Ureter (tissue), 1 donor: ENCODE measurements around the gene LMNTD1. TPM values are rescaled to one million over a fixed set of nuclear protein-coding genes. Genes with fewer than 3 reads are reported as not detected.
A peak's percentile ranks its signal among the peaks of the same experiment; 100 is the strongest.

Experiments used
- DNase-seq: peaks from one replicate; pipeline ENCODE4 v3.0.0-alpha.2; 2020; ENCODE audit warnings: low spot score
- total RNA-seq: library from RNA; stranded (reverse); gene quantifications from one replicate; pipeline ENCODE4 v1.2.4, GENCODE V29; 2023
- donor health status: DM: yes; HTN: yes; CAD: no.

The LMNTD1 gene
- total RNA-seq, 1 donor from 2014 or later = not detected

- DNase-seq = no peak
Observed at GRCh38 chr12:25491396-25492325, 61.4 kb downstream of the LMNTD1 start.

- peak; percentile 49 for DNase-seq
Observed at GRCh38 chr12:25488956-25489870, 63.9 kb downstream of the LMNTD1 start.

- no peak for DNase-seq
Observed at GRCh38 chr12:25482625-25483024, 70.5 kb downstream of the LMNTD1 start.

GRCh38 chr12:25480145-25480544 is 72.9 kb downstream of the LMNTD1 start:
- no peak for DNase-seq

- no peak for DNase-seq
Observed at GRCh38 chr12:25477217-25477616, 75.9 kb downstream of the LMNTD1 start.

GRCh38 chr12:25472453-25472852 is 80.6 kb downstream of the LMNTD1 start:
- no peak for DNase-seq

- DNase-seq = no peak
Observed at GRCh38 chr12:25469861-25470260, 83.2 kb downstream of the LMNTD1 start.

GRCh38 chr12:25469368-25469767 is 83.7 kb downstream of the LMNTD1 start:
- DNase-seq = no peak

GRCh38 chr12:25463521-25463920 is 89.6 kb downstream of the LMNTD1 start:
- DNase-seq = no peak

GRCh38 chr12:25463005-25463404 is 90.1 kb downstream of the LMNTD1 start:
- no peak for DNase-seq

- DNase-seq = no peak
Observed at GRCh38 chr12:25459541-25459951, 93.5 kb downstream of the LMNTD1 start.

- no peak for DNase-seq
Observed at GRCh38 chr12:25458047-25458552, 95.0 kb downstream of the LMNTD1 start.

GRCh38 chr12:25456474-25456873 is 96.6 kb downstream of the LMNTD1 start:
- DNase-seq = no peak

GRCh38 chr12:25455696-25456095 is 97.4 kb downstream of the LMNTD1 start:
- no peak for DNase-seq

GRCh38 chr12:25449007-25449406 is 104.1 kb downstream of the LMNTD1 start:
- no peak for DNase-seq

GRCh38 chr12:25447046-25447445 is 106.0 kb downstream of the LMNTD1 start:
- no peak for DNase-seq

- DNase-seq = no peak
Observed at GRCh38 chr12:25438638-25439037, 114.4 kb downstream of the LMNTD1 start.

GRCh38 chr12:25436206-25437030 is 116.7 kb downstream of the LMNTD1 start:
- DNase-seq = no peak

- no peak for DNase-seq
Observed at GRCh38 chr12:25435431-25435830, 117.7 kb downstream of the LMNTD1 start.

GRCh38 chr12:25434515-25434914 is 118.6 kb downstream of the LMNTD1 start:
- DNase-seq = no peak

- no peak for DNase-seq
Observed at GRCh38 chr12:25433581-25434325, 119.3 kb downstream of the LMNTD1 start.
